C4-2B (cell line): ENCODE measurements around the gene PDE5A.

Experiments
- ZFX ChIP-seq: fragments of 450-650 bp; IDR thresholded peaks from 2 replicates; pipeline ENCODE4 v1.6.1; 2017
- TF ChIP-seq, protein P1 (sequence below): fragments of 450-650 bp; conservative IDR thresholded peaks from 2 replicates; pipeline ENCODE4 v1.5.1; 2017; ENCODE audit warnings: mild to moderate bottlenecking

- TF ChIP-seq, protein P1, sequence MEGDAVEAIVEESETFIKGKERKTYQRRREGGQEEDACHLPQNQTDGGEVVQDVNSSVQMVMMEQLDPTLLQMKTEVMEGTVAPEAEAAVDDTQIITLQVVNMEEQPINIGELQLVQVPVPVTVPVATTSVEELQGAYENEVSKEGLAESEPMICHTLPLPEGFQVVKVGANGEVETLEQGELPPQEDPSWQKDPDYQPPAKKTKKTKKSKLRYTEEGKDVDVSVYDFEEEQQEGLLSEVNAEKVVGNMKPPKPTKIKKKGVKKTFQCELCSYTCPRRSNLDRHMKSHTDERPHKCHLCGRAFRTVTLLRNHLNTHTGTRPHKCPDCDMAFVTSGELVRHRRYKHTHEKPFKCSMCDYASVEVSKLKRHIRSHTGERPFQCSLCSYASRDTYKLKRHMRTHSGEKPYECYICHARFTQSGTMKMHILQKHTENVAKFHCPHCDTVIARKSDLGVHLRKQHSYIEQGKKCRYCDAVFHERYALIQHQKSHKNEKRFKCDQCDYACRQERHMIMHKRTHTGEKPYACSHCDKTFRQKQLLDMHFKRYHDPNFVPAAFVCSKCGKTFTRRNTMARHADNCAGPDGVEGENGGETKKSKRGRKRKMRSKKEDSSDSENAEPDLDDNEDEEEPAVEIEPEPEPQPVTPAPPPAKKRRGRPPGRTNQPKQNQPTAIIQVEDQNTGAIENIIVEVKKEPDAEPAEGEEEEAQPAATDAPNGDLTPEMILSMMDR: no peak
- no peak for TF ChIP-seq ZFX
Observed at GRCh38 chr4:119604266-119604665, 24.3 kb downstream of the PDE5A start.
